Measurements from ENCODE around the gene DNER. TPM values are rescaled to one million over a fixed set of nuclear protein-coding genes. Genes with fewer than 3 reads are reported as not detected.

DNER gene
- polyA plus RNA-seq, 1 donor: 7.5 TPM

DNA sequence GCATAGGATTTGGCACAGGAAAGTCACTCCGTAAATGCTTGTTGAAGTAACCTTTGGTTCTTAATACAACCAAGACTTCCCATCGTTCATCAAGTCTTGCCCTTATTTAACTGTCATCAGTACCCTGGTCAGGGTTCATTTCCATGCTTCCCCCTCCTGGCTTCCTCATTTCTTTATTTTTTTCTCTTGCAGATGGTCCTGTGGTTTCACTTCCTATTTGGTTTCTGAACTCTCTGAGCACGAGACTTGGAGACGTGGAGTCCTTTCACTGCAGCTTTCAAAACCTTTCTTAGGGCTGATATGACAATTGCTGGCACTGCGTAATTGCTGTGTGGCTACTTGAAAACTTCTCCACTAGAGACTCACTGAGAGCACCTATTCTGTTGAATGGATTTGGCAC is 383.4 kb downstream of the DNER start:
- 40% methylated on average over 1 of the region's 5 CpGs for WGBS (ENCODE audit: insufficient coverage, low lambda C conversion rate)
- no peak overlapping the region for H3K27ac ChIP-seq (ENCODE audit: low read length)

GRCh38 chr2:229319558-229319957 is 394.8 kb downstream of the DNER start:
- Histone ChIP-seq H3K36me3 (ENCODE audit: control insufficient read depth, insufficient read depth, low read length) (no peaks in the 10 kb centered on the region), H3K9me3 (ENCODE audit: control insufficient read depth, low read depth, low read length) (no peaks in the 10 kb centered on the region), H3K27ac (ENCODE audit: low read length) (no peak overlapping the region), H3K4me3 (ENCODE audit: low read length) (no peak overlapping the region), H3K4me1 (ENCODE audit: control insufficient read depth, insufficient read depth, low read length) (no peaks in the 10 kb centered on the region), H3K27me3 (ENCODE audit: control insufficient read depth, insufficient read depth, low read length) (no peaks in the 10 kb centered on the region)
- WGBS (ENCODE audit: insufficient coverage, low lambda C conversion rate): 83% methylated on average over 3 of the region's 3 CpGs
- no peak for DNase-seq

More for the DNA sequence above, 383.4 kb downstream of the DNER start:
- no peak overlapping the region for H3K4me3 ChIP-seq (ENCODE audit: low read length)
- H3K4me1 ChIP-seq (ENCODE audit: control insufficient read depth, insufficient read depth, low read length): no peaks in the 10 kb centered on the region
- H3K9me3 ChIP-seq (ENCODE audit: control insufficient read depth, low read depth, low read length): no peaks in the 10 kb centered on the region
- H3K27me3 ChIP-seq (ENCODE audit: control insufficient read depth, insufficient read depth, low read length): no peaks in the 10 kb centered on the region
- no peaks in the 10 kb centered on the region for H3K36me3 ChIP-seq (ENCODE audit: control insufficient read depth, insufficient read depth, low read length)
- DNase-seq: peak in 1 of 2 donors; percentile 9

GRCh38 chr2:229314117-229314516 is 400.2 kb downstream of the DNER start:
- Histone ChIP-seq H3K4me3 (ENCODE audit: low read length) (no peak overlapping the region), H3K27me3 (ENCODE audit: control insufficient read depth, insufficient read depth, low read length) (no peaks in the 10 kb centered on the region), H3K36me3 (ENCODE audit: control insufficient read depth, insufficient read depth, low read length) (no peaks in the 10 kb centered on the region), H3K4me1 (ENCODE audit: control insufficient read depth, insufficient read depth, low read length) (no peaks in the 10 kb centered on the region), H3K27ac (ENCODE audit: low read length) (no peak overlapping the region), H3K9me3 (ENCODE audit: control insufficient read depth, low read depth, low read length) (no peaks in the 10 kb centered on the region)
- no peak for DNase-seq
- WGBS (ENCODE audit: insufficient coverage, low lambda C conversion rate): 84% methylated on average over 4 of the region's 5 CpGs

GRCh38 chr2:229313591-229313990 is 400.8 kb downstream of the DNER start:
- DNase-seq: no peak
- WGBS (ENCODE audit: insufficient coverage, low lambda C conversion rate): 90% methylated on average over 2 of the region's 3 CpGs
- Histone ChIP-seq H3K36me3 (ENCODE audit: control insufficient read depth, insufficient read depth, low read length) (no peaks in the 10 kb centered on the region), H3K4me3 (ENCODE audit: low read length) (no peak overlapping the region), H3K27me3 (ENCODE audit: control insufficient read depth, insufficient read depth, low read length) (no peaks in the 10 kb centered on the region), H3K27ac (ENCODE audit: low read length) (no peak overlapping the region), H3K4me1 (ENCODE audit: control insufficient read depth, insufficient read depth, low read length) (no peaks in the 10 kb centered on the region), H3K9me3 (ENCODE audit: control insufficient read depth, low read depth, low read length) (no peaks in the 10 kb centered on the region)

Other genes starting within 250 kb of the DNER start
- gene TRIP12, start 207.5 kb upstream of the DNER start, polyA plus RNA-seq: 99.3 TPM
- gene FBXO36, start 207.9 kb upstream of the DNER start, polyA plus RNA-seq: 2.6 TPM